MM.1S (cell line): ENCODE results near the gene RAPSN.
A peak's percentile ranks its signal among the peaks of the same experiment; 100 is the strongest.
"Not testable (repeated sequence)": the region's sequence is repeated elsewhere in the genome, so short reads cannot be mapped to it uniquely, and the experiment has no call there.

Experiments
- DNase-seq: peaks from one replicate; pipeline ENCODE4 v3.0.0-alpha.2; 2015
- H2AFZ ChIP-seq: fragments of 300-600 bp; sonication (generic); 2 replicates; pipeline ENCODE4 v1.6.0; 2016; ENCODE audit warnings: antibody characterized with exemption, low read length
- H3F3A ChIP-seq: fragments of 300-600 bp; sonication (generic); 2 replicates; pipeline ENCODE4 v1.6.1; 2016; ENCODE audit warnings: mild to moderate bottlenecking, antibody characterized with exemption, low read length, moderate library complexity, mixed read lengths; ENCODE audit not compliant: insufficient read depth
- H3K27ac ChIP-seq: fragments of 300-600 bp; sonication (generic); 2 replicates; pipeline ENCODE4 v1.5.1; 2016; ENCODE audit warnings: mild to moderate bottlenecking, low read length
- H3K27me3 ChIP-seq: fragments of 300-600 bp; sonication (generic); replicated peaks from 2 replicates; pipeline ENCODE4 v1.6.0; 2016; ENCODE audit warnings: low read length; ENCODE audit not compliant: insufficient read depth
- H3K36me3 ChIP-seq: fragments of 300-600 bp; sonication (generic); replicated peaks from 2 replicates; pipeline ENCODE4 v1.6.1; 2016; ENCODE audit warnings: mild to moderate bottlenecking, low read length, mixed read lengths; ENCODE audit not compliant: insufficient read depth
- H3K4me1 ChIP-seq: fragments of 300-600 bp; sonication (generic); 2 replicates; pipeline ENCODE4 v1.6.1; 2016; ENCODE audit warnings: low read length, mixed read lengths
- H3K4me2 ChIP-seq: fragments of 300-600 bp; sonication (generic); 2 replicates; pipeline ENCODE4 v1.6.0; 2016; ENCODE audit warnings: low read depth, low read length
- H3K4me3 ChIP-seq: fragments of 300-600 bp; sonication (generic); 2 replicates; pipeline ENCODE4 v1.5.1; 2016; ENCODE audit warnings: low read length, mixed read lengths
- H3K79me2 ChIP-seq: fragments of 300-600 bp; sonication (generic); 2 replicates; pipeline ENCODE4 v1.6.1; 2016; ENCODE audit warnings: mixed run types, low read length, mixed read lengths
- H3K9ac ChIP-seq: fragments of 300-600 bp; sonication (generic); 2 replicates; pipeline ENCODE4 v1.6.1; 2016; ENCODE audit warnings: low read length, mixed read lengths
- H3K9me2 ChIP-seq: fragments of 300-600 bp; sonication (generic); replicated peaks from 2 replicates; pipeline ENCODE4 v1.6.1; 2016; ENCODE audit warnings: mild to moderate bottlenecking, low read length, mixed read lengths; ENCODE audit not compliant: insufficient read depth
- H3K9me3 ChIP-seq: fragments of 300-600 bp; sonication (generic); replicated peaks from 2 replicates; pipeline ENCODE4 v1.6.1; 2016; ENCODE audit warnings: mild to moderate bottlenecking, low read length, mixed read lengths; ENCODE audit not compliant: insufficient read depth
- H4K20me1 ChIP-seq: fragments of 300-600 bp; sonication (generic); 2 replicates; pipeline ENCODE4 v1.6.1; 2016; ENCODE audit warnings: mild to moderate bottlenecking, low read length, moderate library complexity, mixed read lengths; ENCODE audit not compliant: insufficient read depth
- CTCF ChIP-seq: fragments of 300-600 bp; sonication (generic); IDR thresholded peaks from 2 replicates; pipeline ENCODE4 v1.5.1; 2016; ENCODE audit warnings: antibody characterized with exemption, low read length, mixed read lengths
- EZH2 ChIP-seq: fragments of 300-600 bp; sonication (generic); optimal IDR thresholded peaks from 2 replicates; pipeline ENCODE3; 2017; ENCODE audit warnings: low read depth, mild to moderate bottlenecking, antibody characterized with exemption, low read length, mixed read lengths
- EZH2phosphoT487 ChIP-seq: fragments of 300-600 bp; sonication (generic); IDR thresholded peaks from 2 replicates; pipeline ENCODE4 v1.6.1; 2018; ENCODE audit warnings: antibody characterized with exemption, low read length

Gene RAPSN

GRCh38 chr11:47461876-47462275 lies 12.9 kb upstream of the RAPSN start:
- no peak for DNase-seq
- 0 out of 2 replicates have a peak, but pooled peaks cover 7% of the 10 kb centered on the region for H3K79me2 ChIP-seq

DNA sequence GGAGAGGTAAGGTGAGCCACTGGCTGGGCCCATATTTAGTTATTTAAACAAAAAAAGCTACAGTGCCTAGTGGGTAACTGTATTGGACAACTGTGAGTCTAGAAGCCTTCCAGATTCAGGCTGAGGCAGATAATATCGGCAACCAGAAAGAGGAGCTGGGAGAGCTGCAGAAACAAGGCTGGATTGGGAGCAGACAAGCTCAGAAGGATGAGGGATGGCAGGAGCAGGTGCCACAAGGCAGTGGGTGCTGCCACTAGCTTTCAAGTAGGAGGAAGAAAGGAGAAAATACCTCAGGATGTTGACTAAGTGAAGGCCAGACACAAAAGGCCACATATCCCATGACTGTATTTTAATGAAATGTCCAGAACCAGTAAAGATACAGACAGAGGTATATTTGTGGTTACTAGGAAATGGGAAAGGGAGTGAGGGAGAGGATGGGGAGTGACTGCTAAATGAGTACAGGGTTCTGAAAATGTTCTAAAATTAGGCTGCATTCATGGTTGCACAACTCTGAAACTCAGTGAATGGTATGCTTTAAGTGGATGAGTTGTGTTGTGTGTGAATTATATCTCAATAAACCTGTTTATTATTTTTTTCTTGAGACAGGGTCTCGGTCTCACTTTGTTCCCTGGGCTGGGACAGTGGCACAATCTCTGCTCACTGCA lies 11.8 kb upstream of the RAPSN start:
- Histone ChIP-seq H3K4me1 (no peaks in the 10 kb centered on the region), H2AFZ (no peak overlapping the region), H3F3A (no peaks in the 10 kb centered on the region), H3K9me2 (no peaks in the 10 kb centered on the region), H3K36me3 (no peaks in the 10 kb centered on the region), H3K9ac (no peak overlapping the region), H4K20me1 (no peaks in the 10 kb centered on the region), H3K4me3 (no peak overlapping the region), H3K9me3 (no peaks in the 10 kb centered on the region), H3K27ac (no peak overlapping the region), H3K79me2 (0 out of 2 replicates have a peak, but pooled peaks cover 4% of the 10 kb centered on the region), H3K27me3 (no peaks in the 10 kb centered on the region), H3K4me2 (no peak overlapping the region)
- DNase-seq, result no peak
- TF ChIP-seq EZH2phosphoT487 (no peak), EZH2 (no peak), CTCF (no peak)

More at GRCh38 chr11:47461876-47462275, 12.9 kb upstream of the RAPSN start:
- H4K20me1 ChIP-seq, result no peaks in the 10 kb centered on the region
- H3K9me3 ChIP-seq, result no peaks in the 10 kb centered on the region
- no peak overlapping the region for H2AFZ ChIP-seq
- no peak overlapping the region for H3K4me3 ChIP-seq
- no peaks in the 10 kb centered on the region for H3K27me3 ChIP-seq
- TF ChIP-seq EZH2phosphoT487, result no peak
- TF ChIP-seq CTCF, result no peak
- H3K9me2 ChIP-seq, result no peaks in the 10 kb centered on the region
- no peak overlapping the region for H3K4me2 ChIP-seq
- no peaks in the 10 kb centered on the region for H3F3A ChIP-seq
- H3K4me1 ChIP-seq, result no peaks in the 10 kb centered on the region
- no peaks in the 10 kb centered on the region for H3K36me3 ChIP-seq
- no peak overlapping the region for H3K27ac ChIP-seq
- H3K9ac ChIP-seq, result no peak overlapping the region

GRCh38 chr11:47454258-47454671 lies 5.3 kb upstream of the RAPSN start:
- H3K27me3 ChIP-seq, H3K79me2 ChIP-seq, H3K27ac ChIP-seq, H3K9ac ChIP-seq, H3K36me3 ChIP-seq, H3K9me3 ChIP-seq, H3K4me3 ChIP-seq, H3K4me2 ChIP-seq, H3K9me2 ChIP-seq, H3F3A ChIP-seq, H2AFZ ChIP-seq, H3K4me1 ChIP-seq, H4K20me1 ChIP-seq: not testable (repeated sequence)
- TF ChIP-seq CTCF, result peak; percentile 78
- DNase-seq, result peak; percentile 81
